ENCODE measurements around the gene KDM5D. TPM values are rescaled to one million over a fixed set of nuclear protein-coding genes. Genes with fewer than 3 reads are reported as not detected.

KDM5D gene
- total RNA-seq, 1 donor from 2014 or later: 73.1 TPM

DNA sequence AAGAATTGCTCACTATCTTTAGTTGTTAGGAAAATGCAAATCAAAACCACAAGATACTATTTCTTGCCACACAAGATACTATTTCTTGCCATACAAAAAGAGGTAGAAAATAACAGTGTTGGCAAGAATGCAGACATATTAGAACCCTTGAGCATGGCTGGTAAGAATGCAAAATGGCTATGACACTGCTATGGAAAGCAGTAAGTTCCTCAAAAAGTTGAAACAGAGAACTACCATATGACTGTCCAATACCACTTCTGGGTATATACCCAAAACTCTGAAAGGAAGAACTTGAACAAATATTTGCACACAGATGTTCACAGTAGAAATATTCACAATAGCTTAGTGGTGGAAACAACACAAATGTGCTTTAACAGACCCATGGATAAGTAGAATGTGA, 26.6 kb downstream of the KDM5D start:
- TF ChIP-seq, protein P1, sequence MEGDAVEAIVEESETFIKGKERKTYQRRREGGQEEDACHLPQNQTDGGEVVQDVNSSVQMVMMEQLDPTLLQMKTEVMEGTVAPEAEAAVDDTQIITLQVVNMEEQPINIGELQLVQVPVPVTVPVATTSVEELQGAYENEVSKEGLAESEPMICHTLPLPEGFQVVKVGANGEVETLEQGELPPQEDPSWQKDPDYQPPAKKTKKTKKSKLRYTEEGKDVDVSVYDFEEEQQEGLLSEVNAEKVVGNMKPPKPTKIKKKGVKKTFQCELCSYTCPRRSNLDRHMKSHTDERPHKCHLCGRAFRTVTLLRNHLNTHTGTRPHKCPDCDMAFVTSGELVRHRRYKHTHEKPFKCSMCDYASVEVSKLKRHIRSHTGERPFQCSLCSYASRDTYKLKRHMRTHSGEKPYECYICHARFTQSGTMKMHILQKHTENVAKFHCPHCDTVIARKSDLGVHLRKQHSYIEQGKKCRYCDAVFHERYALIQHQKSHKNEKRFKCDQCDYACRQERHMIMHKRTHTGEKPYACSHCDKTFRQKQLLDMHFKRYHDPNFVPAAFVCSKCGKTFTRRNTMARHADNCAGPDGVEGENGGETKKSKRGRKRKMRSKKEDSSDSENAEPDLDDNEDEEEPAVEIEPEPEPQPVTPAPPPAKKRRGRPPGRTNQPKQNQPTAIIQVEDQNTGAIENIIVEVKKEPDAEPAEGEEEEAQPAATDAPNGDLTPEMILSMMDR (IDR thresholded peaks at IDR 0.05): no peak
- H3K36me3 ChIP-seq: peaks cover 64% of the 10 kb centered on the region

DNA sequence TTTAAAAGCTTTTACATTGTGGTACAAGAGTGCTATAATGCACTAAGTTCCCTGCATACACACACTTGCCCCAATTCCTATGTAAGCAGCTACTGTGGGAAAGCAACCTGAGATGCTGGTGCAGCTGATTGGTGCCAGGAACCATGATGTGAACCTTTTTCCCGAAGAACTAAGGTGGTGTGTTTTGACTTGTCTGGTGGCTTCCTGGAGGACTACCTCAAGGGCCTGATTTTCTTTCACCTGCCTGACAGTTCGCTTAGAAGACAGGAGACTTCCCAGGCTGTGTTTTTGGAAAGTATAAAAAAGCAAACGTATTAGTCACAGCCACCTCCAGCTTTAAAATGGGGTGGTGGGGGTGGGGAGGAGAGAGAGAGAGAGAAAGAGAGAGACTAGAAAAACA, 27.4 kb downstream of the KDM5D start:
- peaks cover 61% of the 10 kb centered on the region for H3K36me3 ChIP-seq
- H3K27me3 ChIP-seq: no peaks in the 10 kb centered on the region
- no peaks in the 10 kb centered on the region for H3K4me1 ChIP-seq
- intact Hi-C loops (cut with DNase I): no loop called here
- TF ChIP-seq, protein P1 (IDR thresholded peaks at IDR 0.05): no peak
- DNase-seq (no peak), ATAC-seq (no peak)
- H3K27ac ChIP-seq: no peak overlapping the region
- no peak overlapping the region for H3K4me3 ChIP-seq
- no peaks in the 10 kb centered on the region for H3K9me3 ChIP-seq

More for the DNA sequence above, 26.6 kb downstream of the KDM5D start:
- Histone ChIP-seq H3K9me3 (no peaks in the 10 kb centered on the region), H3K4me1 (no peaks in the 10 kb centered on the region), H3K27me3 (no peaks in the 10 kb centered on the region), H3K27ac (no peak overlapping the region), H3K4me3 (no peak overlapping the region)
- ATAC-seq (no peak), DNase-seq (no peak)
- intact Hi-C loops (cut with DNase I): no loop called here

DNA sequence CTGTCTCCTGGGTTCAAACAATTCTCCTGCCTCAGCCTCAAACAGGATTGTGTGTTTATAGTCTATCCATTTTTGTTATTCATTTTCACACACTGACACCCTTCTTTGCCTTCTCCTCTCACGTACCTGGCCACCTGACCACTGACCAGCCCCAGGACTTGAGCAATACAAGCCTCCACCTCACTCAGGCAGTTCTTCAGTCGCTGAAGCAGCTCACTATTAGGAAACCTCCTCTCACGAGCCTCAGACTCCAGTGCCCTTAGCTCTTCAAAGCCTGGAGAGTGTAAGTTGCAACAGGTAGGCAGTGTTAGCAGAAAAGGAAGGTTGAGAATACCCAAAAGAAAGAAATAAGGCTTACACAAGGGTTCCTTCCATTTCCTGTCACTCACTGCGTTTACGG, 29.3 kb downstream of the KDM5D start:
- DNase-seq (peak; percentile 55), ATAC-seq (peak; percentile 79)
- H3K9me3 ChIP-seq: no peaks in the 10 kb centered on the region
- H3K27ac ChIP-seq: no peak overlapping the region
- no peaks in the 10 kb centered on the region for H3K4me1 ChIP-seq
- no peak overlapping the region for H3K4me3 ChIP-seq
- peaks cover 52% of the 10 kb centered on the region for H3K36me3 ChIP-seq
- TF ChIP-seq, protein P1 (IDR thresholded peaks at IDR 0.05): no peak
- intact Hi-C loops (cut with DNase I): no loop called here
- H3K27me3 ChIP-seq: no peaks in the 10 kb centered on the region

DNA sequence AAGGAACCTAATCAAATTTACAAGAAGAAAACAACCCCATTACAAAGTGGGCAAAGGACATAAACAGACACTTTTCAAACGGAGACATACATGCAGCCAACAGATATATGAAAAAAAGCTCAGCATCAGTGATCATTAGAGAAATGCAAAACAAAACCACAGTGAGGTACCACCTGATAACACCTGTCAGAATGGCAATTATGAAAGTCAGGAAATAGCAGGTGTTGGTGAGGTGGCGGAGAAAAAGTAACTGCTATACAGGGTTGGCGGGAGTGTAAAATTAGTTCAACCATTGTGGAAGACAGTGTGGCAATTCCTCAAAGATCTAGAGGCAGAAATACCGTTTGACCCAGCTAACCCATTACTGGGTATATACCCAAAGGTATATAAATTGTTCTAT, 31.1 kb downstream of the KDM5D start:
- Histone ChIP-seq H3K4me3 (no peak overlapping the region), H3K9me3 (no peaks in the 10 kb centered on the region), H3K27me3 (no peaks in the 10 kb centered on the region), H3K27ac (no peak overlapping the region), H3K4me1 (no peaks in the 10 kb centered on the region), H3K36me3 (peaks cover 63% of the 10 kb centered on the region)
- intact Hi-C loops (cut with DNase I): no loop called here
- ATAC-seq (no peak), DNase-seq (no peak)
- TF ChIP-seq, protein P1 (IDR thresholded peaks at IDR 0.05): no peak

DNA sequence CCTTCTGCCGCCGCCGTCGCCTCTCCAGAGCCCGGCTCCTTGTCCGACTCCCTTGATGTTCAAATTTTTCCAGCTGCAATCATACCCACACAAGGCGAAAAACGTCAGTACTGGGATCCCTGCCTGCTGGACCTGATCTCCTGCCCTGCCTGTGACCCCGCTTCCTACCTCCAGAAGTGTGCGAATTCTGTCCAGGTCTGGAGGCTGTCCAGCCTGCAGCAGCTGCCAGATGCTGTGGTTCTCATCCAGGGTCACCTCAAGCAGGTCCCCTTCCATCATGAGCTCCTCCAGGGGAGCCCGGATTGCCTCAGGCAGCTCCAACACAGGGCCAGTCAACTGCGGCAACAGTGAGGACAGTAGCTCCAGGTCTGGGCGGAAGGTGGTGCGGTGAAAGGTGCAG, 38.3 kb downstream of the KDM5D start:
- ATAC-seq (no peak), DNase-seq (no peak)
- intact Hi-C loops (cut with DNase I): no loop called here
- no peaks in the 10 kb centered on the region for H3K27me3 ChIP-seq
- H3K36me3 ChIP-seq: peaks cover 56% of the 10 kb centered on the region
- H3K27ac ChIP-seq: no peak overlapping the region
- TF ChIP-seq, protein P1 (IDR thresholded peaks at IDR 0.05): no peak
- H3K4me1 ChIP-seq: no peaks in the 10 kb centered on the region
- H3K4me3 ChIP-seq: no peak overlapping the region
- no peaks in the 10 kb centered on the region for H3K9me3 ChIP-seq

DNA sequence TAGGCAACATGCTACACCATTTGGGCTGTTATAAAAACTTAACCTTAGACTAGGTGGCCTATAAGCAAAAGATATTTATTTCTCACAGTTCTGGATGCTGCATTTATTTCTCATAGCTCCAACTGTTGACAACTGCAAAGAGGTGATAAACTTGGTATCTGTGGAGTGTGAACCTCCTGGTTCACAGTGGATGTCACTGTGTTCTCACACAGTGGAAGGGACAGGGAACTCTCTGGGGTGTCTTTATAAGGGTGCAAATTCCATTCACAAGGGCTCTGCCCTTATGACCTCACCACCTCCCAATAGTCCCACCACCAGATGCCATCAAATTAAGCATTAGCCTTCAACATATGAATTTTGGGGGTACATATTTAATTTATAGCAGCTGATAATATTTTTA, 46.0 kb downstream of the KDM5D start:
- Histone ChIP-seq H3K27me3 (no peaks in the 10 kb centered on the region), H3K27ac (no peak overlapping the region), H3K4me1 (no peaks in the 10 kb centered on the region), H3K9me3 (no peaks in the 10 kb centered on the region), H3K36me3 (no peaks in the 10 kb centered on the region), H3K4me3 (no peak overlapping the region)
- ATAC-seq (no peak), DNase-seq (no peak)
- TF ChIP-seq, protein P1 (IDR thresholded peaks at IDR 0.05): no peak
- intact Hi-C loops (cut with DNase I): no loop called here

Data from upper lobe of right lung (tissue), 1 donor.